ENCODE data around the gene PPM1N.

DNA sequence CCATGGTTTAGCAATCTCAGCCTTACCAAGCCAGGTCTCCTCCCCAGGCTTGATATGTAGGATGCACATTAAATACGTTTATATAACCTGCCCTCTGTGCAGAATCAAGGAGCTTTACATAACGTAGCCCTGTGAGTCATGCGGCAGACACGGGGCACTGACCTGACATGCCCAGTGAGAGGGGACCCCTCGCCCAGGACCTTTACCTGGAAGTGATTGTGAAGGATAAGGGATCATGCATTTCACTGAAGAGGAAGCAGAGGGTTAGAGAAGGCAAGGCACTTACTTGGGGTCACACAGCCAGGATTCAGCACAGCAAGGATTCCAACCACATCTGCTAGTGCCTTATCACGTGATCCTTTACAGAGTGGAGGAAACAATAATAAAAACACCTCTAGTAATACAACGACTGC is 49.4 kb upstream of the PPM1N start:
- TF ChIP-seq POLR2A (IDR thresholded peaks at IDR 0.05; ENCODE audit: low read depth, low read length): no peak
- TF ChIP-seq POLR2AphosphoS5 (IDR thresholded peaks at IDR 0.05; ENCODE audit: low read depth, low read length): no peak
- no peak for TF ChIP-seq TAF1 (IDR thresholded peaks at IDR 0.05; ENCODE audit: borderline replicate concordance, low read depth, low read length)

Measured in GM12892 (cell line).